Loucy (cell line): Measurements from ENCODE around the gene CYB5R3.
A peak's percentile ranks its signal among the peaks of the same experiment; 100 is the strongest.

Experiments
- EZH2phosphoT487 ChIP-seq: fragments of 200-600 bp; IDR thresholded peaks from 2 replicates; pipeline ENCODE4 v1.6.1; 2018; ENCODE audit warnings: antibody characterized with exemption, mild to moderate bottlenecking, moderate library complexity, borderline replicate concordance
- TF ChIP-seq, protein P1 (sequence below): fragments of 200-600 bp; sonication (generic); conservative IDR thresholded peaks from 2 replicates; pipeline ENCODE4 v1.5.1; 2014; ENCODE audit warnings: mild to moderate bottlenecking, antibody characterized with exemption, low read length

- TF ChIP-seq, protein P1, sequence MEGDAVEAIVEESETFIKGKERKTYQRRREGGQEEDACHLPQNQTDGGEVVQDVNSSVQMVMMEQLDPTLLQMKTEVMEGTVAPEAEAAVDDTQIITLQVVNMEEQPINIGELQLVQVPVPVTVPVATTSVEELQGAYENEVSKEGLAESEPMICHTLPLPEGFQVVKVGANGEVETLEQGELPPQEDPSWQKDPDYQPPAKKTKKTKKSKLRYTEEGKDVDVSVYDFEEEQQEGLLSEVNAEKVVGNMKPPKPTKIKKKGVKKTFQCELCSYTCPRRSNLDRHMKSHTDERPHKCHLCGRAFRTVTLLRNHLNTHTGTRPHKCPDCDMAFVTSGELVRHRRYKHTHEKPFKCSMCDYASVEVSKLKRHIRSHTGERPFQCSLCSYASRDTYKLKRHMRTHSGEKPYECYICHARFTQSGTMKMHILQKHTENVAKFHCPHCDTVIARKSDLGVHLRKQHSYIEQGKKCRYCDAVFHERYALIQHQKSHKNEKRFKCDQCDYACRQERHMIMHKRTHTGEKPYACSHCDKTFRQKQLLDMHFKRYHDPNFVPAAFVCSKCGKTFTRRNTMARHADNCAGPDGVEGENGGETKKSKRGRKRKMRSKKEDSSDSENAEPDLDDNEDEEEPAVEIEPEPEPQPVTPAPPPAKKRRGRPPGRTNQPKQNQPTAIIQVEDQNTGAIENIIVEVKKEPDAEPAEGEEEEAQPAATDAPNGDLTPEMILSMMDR: peak; percentile 31
- no peak for TF ChIP-seq EZH2phosphoT487
Observed at GRCh38 chr22:42632096-42632495, 17.1 kb downstream of the CYB5R3 start.
